HL-60 (cell line): Measurements from ENCODE around the gene HAX1.

Experiments
- DNase-seq, 2 experiments: peaks; one replicate each; pipeline ENCODE4 v3.0.0-alpha.2; 2010 to 2020; ENCODE audit warnings: low read depth in 1 of 2, low spot score in 1 of 2
- H3K27ac ChIP-seq: fragments of 250-450 bp; sonication (Bioruptor Pico); replicated peaks from 2 replicates; pipeline ENCODE4 v1.5.1; 2020; ENCODE audit warnings: mild to moderate bottlenecking, moderate library complexity
- H3K27me3 ChIP-seq: fragments of 250-450 bp; sonication (Bioruptor Pico); 2 replicates; pipeline ENCODE4 v1.5.1; 2021; ENCODE audit warnings: mild to moderate bottlenecking, moderate library complexity; ENCODE audit not compliant: insufficient read depth, poor library complexity, severe bottlenecking
- H3K4me3 ChIP-seq: replicated peaks from 2 replicates; pipeline ENCODE4 v1.5.1; 2011; ENCODE audit warnings: mild to moderate bottlenecking, control low read depth, low read length; ENCODE audit not compliant: insufficient read depth
- CTCF ChIP-seq: IDR thresholded peaks from one replicate; pipeline ENCODE4 v1.5.1; 2011; ENCODE audit warnings: low read length, control low read depth, inconsistent platforms; ENCODE audit not compliant: insufficient read depth
- GABPA ChIP-seq: IDR thresholded peaks from 2 replicates; pipeline ENCODE4 v1.6.1; 2012; ENCODE audit warnings: low read depth
- POLR2AphosphoS5 ChIP-seq: IDR thresholded peaks from 2 replicates; pipeline ENCODE4 v1.6.1; 2012; ENCODE audit warnings: low read depth
- REST ChIP-seq: IDR thresholded peaks from 2 replicates; pipeline ENCODE4 v1.6.1; 2012; ENCODE audit warnings: low read depth; ENCODE audit not compliant: insufficient replicate concordance
- SPI1 ChIP-seq: IDR thresholded peaks from 2 replicates; pipeline ENCODE4 v1.6.1; 2012; ENCODE audit warnings: low read depth, mild to moderate bottlenecking, borderline replicate concordance

HAX1 gene

GRCh38 chr1:154237880-154238506, 34.4 kb upstream of the HAX1 start:
- DNase-seq, result no peak
- Histone ChIP-seq H3K27ac (no peak overlapping the region), H3K4me3 (no peak overlapping the region), H3K27me3 (no peaks in the 10 kb centered on the region)
- TF ChIP-seq CTCF (no peak), SPI1 (no peak), GABPA (no peak), POLR2AphosphoS5 (no peak), REST (no peak)

GRCh38 chr1:154239491-154239890, 32.9 kb upstream of the HAX1 start:
- H3K27ac ChIP-seq, result no peak overlapping the region
- TF ChIP-seq CTCF, result no peak
- H3K4me3 ChIP-seq, result no peak overlapping the region
- DNase-seq, result no peak
- H3K27me3 ChIP-seq, result no peaks in the 10 kb centered on the region

- Histone ChIP-seq H3K27me3 (no peaks in the 10 kb centered on the region), H3K27ac (no peak overlapping the region), H3K4me3 (no peak overlapping the region)
- no peak for DNase-seq
- TF ChIP-seq CTCF, result no peak
- TF ChIP-seq REST, result no peak
Measured at GRCh38 chr1:154240294-154240833, 32.1 kb upstream of the HAX1 start.

GRCh38 chr1:154241703-154242351, 30.6 kb upstream of the HAX1 start:
- no peak for TF ChIP-seq CTCF
- TF ChIP-seq GABPA, result no peak
- TF ChIP-seq SPI1, result no peak
- no peak for TF ChIP-seq POLR2AphosphoS5
- TF ChIP-seq REST, result no peak
- Histone ChIP-seq H3K27ac (no peak overlapping the region), H3K27me3 (no peaks in the 10 kb centered on the region), H3K4me3 (no peak overlapping the region)
- DNase-seq, result no peak
